HG03139 (cell line): ENCODE results near the gene ADGRG1.

Source experiments
- ATAC-seq: cut with Tn5 transposase; IDR thresholded peaks from one replicate; pipeline ENCODE4 v1.9.1; 2021; ENCODE audit not compliant: unreplicated experiment

ADGRG1 gene

GRCh38 chr16:57633383-57634064, 5.1 kb downstream of the ADGRG1 start:
- no peak for ATAC-seq

- ATAC-seq: no peak
Measured at GRCh38 chr16:57634171-57634570, 5.7 kb downstream of the ADGRG1 start.

GRCh38 chr16:57635266-57636097, 7.1 kb downstream of the ADGRG1 start:
- ATAC-seq: no peak

- ATAC-seq: no peak
Measured at GRCh38 chr16:57636184-57636583, 7.8 kb downstream of the ADGRG1 start.

- ATAC-seq: no peak
Measured at GRCh38 chr16:57637020-57637419, 8.6 kb downstream of the ADGRG1 start.

- no peak for ATAC-seq
Measured at GRCh38 chr16:57637424-57637823, 9.0 kb downstream of the ADGRG1 start.

GRCh38 chr16:57637965-57638364, 9.5 kb downstream of the ADGRG1 start:
- no peak for ATAC-seq

GRCh38 chr16:57638381-57638780, 10.0 kb downstream of the ADGRG1 start:
- no peak for ATAC-seq

- no peak for ATAC-seq
Measured at GRCh38 chr16:57639172-57639887, 10.9 kb downstream of the ADGRG1 start.

GRCh38 chr16:57640185-57640584, 11.8 kb downstream of the ADGRG1 start:
- ATAC-seq: no peak

- no peak for ATAC-seq
Measured at GRCh38 chr16:57640612-57641011, 12.2 kb downstream of the ADGRG1 start.

GRCh38 chr16:57642160-57643135, 14.0 kb downstream of the ADGRG1 start:
- no peak for ATAC-seq

- ATAC-seq: no peak
Measured at GRCh38 chr16:57643147-57643874, 14.9 kb downstream of the ADGRG1 start.

GRCh38 chr16:57643910-57644309, 15.5 kb downstream of the ADGRG1 start:
- ATAC-seq: no peak

GRCh38 chr16:57644383-57645014, 16.1 kb downstream of the ADGRG1 start:
- no peak for ATAC-seq

GRCh38 chr16:57645169-57645568, 16.7 kb downstream of the ADGRG1 start:
- no peak for ATAC-seq

GRCh38 chr16:57645691-57646387, 17.4 kb downstream of the ADGRG1 start:
- no peak for ATAC-seq

GRCh38 chr16:57646388-57647039, 18.1 kb downstream of the ADGRG1 start:
- ATAC-seq: no peak
